ENCODE measurements around the gene PPP1R13B.

PPP1R13B gene

DNA sequence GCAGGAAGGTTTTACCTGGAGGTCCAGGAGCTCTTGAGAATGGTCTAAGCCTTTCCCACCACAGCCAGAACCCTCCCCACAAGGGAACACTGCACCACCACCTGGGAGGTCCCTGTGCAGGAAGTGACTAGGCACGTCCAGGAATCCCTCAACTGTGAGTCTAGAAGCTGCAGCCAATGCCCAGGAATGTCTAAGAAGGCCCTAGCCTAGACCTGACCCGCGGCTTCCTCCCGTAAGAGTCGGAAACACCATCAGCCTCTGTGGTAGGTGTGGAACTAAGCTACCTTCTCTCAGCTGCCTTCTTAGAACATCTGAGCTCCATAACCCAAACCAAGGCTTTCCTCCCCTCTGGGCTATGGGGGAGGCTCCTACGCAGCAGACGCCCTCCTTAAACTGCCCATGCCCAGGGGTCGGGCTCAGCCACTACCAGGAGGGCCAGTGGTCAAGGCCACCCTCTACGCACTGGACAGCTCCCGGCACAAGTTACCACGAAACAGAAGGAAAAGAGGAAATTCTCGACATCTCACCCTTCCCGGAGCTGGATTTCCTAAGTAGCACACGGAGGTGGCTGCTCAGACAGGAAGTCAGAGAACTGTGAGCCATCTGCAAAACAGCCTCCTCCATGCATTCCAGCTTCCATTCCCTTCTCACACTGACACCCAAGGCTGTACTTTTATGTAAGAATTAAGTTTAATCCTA is 106.2 kb downstream of the PPP1R13B start:
- DNase-seq (ENCODE audit: extremely low read depth, low read depth), result no peak
- no peak for TF ChIP-seq CTCF (IDR thresholded peaks at IDR 0.05; ENCODE audit: low read depth, low read length)

- no peak for TF ChIP-seq CTCF (IDR thresholded peaks at IDR 0.05; ENCODE audit: low read depth, low read length)
- no peak for DNase-seq (ENCODE audit: extremely low read depth, low read depth)
Measured at GRCh38 chr14:103739793-103740501, 107.4 kb downstream of the PPP1R13B start.

- no peak for DNase-seq (ENCODE audit: extremely low read depth, low read depth)
- TF ChIP-seq CTCF (IDR thresholded peaks at IDR 0.05; ENCODE audit: low read depth, low read length), result no peak
Measured at GRCh38 chr14:103739466-103739792, 107.9 kb downstream of the PPP1R13B start.

GRCh38 chr14:103738701-103739451 is 108.5 kb downstream of the PPP1R13B start:
- no peak for TF ChIP-seq CTCF (IDR thresholded peaks at IDR 0.05; ENCODE audit: low read depth, low read length)
- DNase-seq (ENCODE audit: extremely low read depth, low read depth), result no peak

DNA sequence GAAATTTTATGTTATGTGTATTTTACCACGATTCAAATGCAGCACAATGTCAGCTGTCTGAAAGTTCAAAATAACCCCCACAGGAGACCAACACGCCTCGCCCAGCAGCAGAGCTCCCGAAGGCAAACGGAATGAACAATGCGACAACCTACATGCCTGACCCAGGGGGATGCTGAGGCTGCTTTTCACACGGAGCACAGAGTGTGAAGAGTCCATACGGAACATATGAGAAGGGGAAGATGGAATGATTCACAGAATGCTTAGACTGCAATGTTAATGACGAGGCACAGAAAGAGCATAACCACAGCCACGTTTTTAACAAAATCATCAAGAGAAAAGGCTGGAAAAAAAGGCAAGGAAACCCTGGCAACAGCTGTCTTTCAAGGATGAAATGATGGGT is 109.2 kb downstream of the PPP1R13B start:
- no peak for DNase-seq (ENCODE audit: extremely low read depth, low read depth)
- no peak for TF ChIP-seq CTCF (IDR thresholded peaks at IDR 0.05; ENCODE audit: low read depth, low read length)

- no peak for TF ChIP-seq CTCF (IDR thresholded peaks at IDR 0.05; ENCODE audit: low read depth, low read length)
- DNase-seq (ENCODE audit: extremely low read depth, low read depth), result no peak
Measured at GRCh38 chr14:103737432-103738045, 109.8 kb downstream of the PPP1R13B start.
